Measurements from ENCODE around the gene LYPD6B. TPM values are rescaled to one million over a fixed set of nuclear protein-coding genes. Genes with fewer than 3 reads are reported as not detected.

LYPD6B gene
- total and polyA plus RNA-seq, 2 experiments from 2014 or later: 16.8 to 26.0 TPM

DNA sequence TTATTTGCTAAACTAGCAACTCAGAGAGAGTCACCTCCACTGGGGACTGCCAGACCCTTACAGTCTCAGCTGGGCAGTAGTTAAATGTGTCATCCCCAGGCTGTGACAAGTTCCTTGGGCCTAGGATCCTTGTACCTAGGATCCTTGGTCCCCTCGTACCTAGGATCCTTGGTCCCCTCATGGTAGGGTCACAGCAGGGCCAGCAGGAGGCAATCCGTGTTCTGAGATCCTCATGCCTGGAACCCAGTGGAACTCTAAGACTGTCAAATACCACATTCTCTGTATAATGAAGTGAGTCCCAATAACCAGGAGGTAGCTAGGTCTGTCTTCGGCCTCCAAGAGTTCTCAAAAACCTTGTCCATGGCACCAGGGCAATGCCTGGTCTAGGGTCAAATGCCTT, 60.8 kb downstream of the LYPD6B start:
- no peaks in the 10 kb centered on the region for H3K27me3 ChIP-seq
- 95% methylated on average over 3 of the region's 3 CpGs for WGBS (ENCODE audit: low lambda C conversion rate, missing lambda C conversion rate)
- H3K4me3 ChIP-seq: no peak overlapping the region
- no peak for DNase-seq (ENCODE audit: low spot score)
- TF ChIP-seq EZH2phosphoT487 (IDR thresholded peaks at IDR 0.05; ENCODE audit: low read depth, severe bottlenecking, unreplicated experiment) (no peak), EZH2 (IDR thresholded peaks at IDR 0.05; ENCODE audit: borderline replicate concordance) (no peak)
- TF ChIP-seq, protein P1, sequence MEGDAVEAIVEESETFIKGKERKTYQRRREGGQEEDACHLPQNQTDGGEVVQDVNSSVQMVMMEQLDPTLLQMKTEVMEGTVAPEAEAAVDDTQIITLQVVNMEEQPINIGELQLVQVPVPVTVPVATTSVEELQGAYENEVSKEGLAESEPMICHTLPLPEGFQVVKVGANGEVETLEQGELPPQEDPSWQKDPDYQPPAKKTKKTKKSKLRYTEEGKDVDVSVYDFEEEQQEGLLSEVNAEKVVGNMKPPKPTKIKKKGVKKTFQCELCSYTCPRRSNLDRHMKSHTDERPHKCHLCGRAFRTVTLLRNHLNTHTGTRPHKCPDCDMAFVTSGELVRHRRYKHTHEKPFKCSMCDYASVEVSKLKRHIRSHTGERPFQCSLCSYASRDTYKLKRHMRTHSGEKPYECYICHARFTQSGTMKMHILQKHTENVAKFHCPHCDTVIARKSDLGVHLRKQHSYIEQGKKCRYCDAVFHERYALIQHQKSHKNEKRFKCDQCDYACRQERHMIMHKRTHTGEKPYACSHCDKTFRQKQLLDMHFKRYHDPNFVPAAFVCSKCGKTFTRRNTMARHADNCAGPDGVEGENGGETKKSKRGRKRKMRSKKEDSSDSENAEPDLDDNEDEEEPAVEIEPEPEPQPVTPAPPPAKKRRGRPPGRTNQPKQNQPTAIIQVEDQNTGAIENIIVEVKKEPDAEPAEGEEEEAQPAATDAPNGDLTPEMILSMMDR (IDR thresholded peaks at IDR 0.05; ENCODE audit: poor library complexity): no peak
- H3K36me3 ChIP-seq (replicated peaks; ENCODE audit: insufficient read depth, low read depth): no peaks in the 10 kb centered on the region
- no peak overlapping the region for H2AFZ ChIP-seq
- H4K20me1 ChIP-seq (ENCODE audit: insufficient read depth, poor library complexity, severe bottlenecking): no peaks in the 10 kb centered on the region
- peaks cover 8% of the 10 kb centered on the region for H3K4me1 ChIP-seq (ENCODE audit: insufficient read depth)
- no peaks in the 10 kb centered on the region for H3K9me3 ChIP-seq (ENCODE audit: low read depth)
- H3K79me2 ChIP-seq: peaks cover 3% of the 10 kb centered on the region
- no peaks in the 10 kb centered on the region for H3K9me2 ChIP-seq (replicated peaks; ENCODE audit: insufficient read depth)
- H3K27ac ChIP-seq: no peak overlapping the region
- H3K4me2 ChIP-seq: no peak overlapping the region

DNA sequence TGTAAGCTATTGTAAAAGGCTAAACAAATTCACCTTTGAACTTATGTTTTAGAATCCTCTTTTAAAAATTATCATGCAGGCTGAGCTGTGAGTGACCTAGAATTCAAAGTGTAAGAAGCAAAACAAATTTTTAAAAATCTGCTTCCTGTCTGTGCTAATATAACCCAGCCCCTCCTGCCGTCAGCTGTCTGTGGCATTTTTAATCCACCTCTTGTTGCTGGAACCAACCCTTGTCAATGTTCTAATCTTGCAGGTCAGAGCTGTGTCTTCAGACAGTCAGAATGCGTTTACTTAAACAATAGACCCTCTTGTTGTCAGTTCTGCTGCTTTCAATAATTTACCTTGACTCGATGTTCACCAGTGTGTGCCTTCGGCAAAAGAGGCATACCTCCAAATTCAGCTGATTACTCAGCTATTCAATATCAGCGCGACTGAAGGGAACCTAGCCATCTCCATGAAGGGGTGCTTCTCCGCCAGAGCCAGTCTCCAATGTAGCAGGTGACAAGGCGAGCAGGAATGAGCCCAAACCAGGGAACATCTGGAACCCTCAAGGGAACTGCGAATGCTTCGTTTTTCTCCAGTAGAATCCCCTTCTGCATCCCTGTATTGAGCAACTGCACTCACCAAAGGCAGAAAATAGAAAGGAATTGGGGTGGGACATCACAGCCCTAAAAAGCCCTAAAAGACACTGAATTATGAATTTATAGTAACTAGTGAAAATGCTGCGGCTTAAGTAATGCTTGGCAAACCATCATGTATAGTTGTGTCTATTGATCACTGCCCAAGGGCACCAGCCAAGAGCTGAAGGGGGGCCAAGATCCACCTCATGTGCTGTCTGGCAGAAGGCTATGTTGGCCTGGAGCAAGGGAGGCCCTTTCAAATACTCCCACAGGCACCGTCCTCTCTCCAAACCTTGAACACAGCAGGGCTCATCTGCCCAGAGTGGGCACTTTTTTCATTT, 62.5 kb downstream of the LYPD6B start:
- Histone ChIP-seq H3K27me3 (no peaks in the 10 kb centered on the region), H3K9me3 (ENCODE audit: low read depth) (no peaks in the 10 kb centered on the region), H4K20me1 (ENCODE audit: insufficient read depth, poor library complexity, severe bottlenecking) (no peaks in the 10 kb centered on the region), H2AFZ (no peak overlapping the region), H3K36me3 (replicated peaks; ENCODE audit: insufficient read depth, low read depth) (no peaks in the 10 kb centered on the region), H3K27ac (no peak overlapping the region), H3K9me2 (replicated peaks; ENCODE audit: insufficient read depth) (no peaks in the 10 kb centered on the region), H3K79me2 (peaks cover 3% of the 10 kb centered on the region), H3K4me3 (no peak overlapping the region), H3K4me2 (no peak overlapping the region), H3K4me1 (ENCODE audit: insufficient read depth) (peaks cover 8% of the 10 kb centered on the region)
- WGBS (ENCODE audit: low lambda C conversion rate, missing lambda C conversion rate): 66% methylated on average over 12 of the region's 12 CpGs
- no peak for TF ChIP-seq EZH2 (IDR thresholded peaks at IDR 0.05; ENCODE audit: borderline replicate concordance)
- TF ChIP-seq, protein P1 (IDR thresholded peaks at IDR 0.05; ENCODE audit: poor library complexity): no peak
- no peak for DNase-seq (ENCODE audit: low spot score)

DNA sequence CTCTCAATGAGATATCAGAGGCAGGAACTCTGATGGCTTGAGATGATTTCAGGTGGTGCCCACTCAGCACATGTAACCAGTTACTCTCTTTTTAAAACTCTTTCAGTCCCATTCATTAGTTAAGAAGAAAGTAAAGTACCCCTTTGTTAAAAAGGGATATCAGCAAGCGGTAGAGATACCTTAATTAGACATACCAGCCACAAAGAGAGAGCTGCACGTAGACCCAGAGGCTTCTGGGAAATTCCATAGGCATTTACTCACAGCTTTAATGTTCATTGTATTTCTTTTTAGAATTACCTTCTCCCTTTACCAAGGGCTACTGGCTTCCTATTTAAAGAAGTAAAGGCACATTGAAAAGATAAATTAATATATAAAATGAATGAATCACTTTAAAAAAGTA, 63.3 kb downstream of the LYPD6B start:
- Histone ChIP-seq H3K4me2 (no peak overlapping the region), H3K4me1 (ENCODE audit: insufficient read depth) (peaks cover 8% of the 10 kb centered on the region)

More for the DNA sequence above, 63.3 kb downstream of the LYPD6B start:
- Histone ChIP-seq H2AFZ (no peak overlapping the region), H3K9me2 (replicated peaks; ENCODE audit: insufficient read depth) (no peaks in the 10 kb centered on the region), H3K36me3 (replicated peaks; ENCODE audit: insufficient read depth, low read depth) (no peaks in the 10 kb centered on the region), H3K27ac (no peak overlapping the region), H3K4me3 (no peak overlapping the region), H3K79me2 (peaks cover 3% of the 10 kb centered on the region), H3K9me3 (ENCODE audit: low read depth) (no peaks in the 10 kb centered on the region), H3K27me3 (no peaks in the 10 kb centered on the region), H4K20me1 (ENCODE audit: insufficient read depth, poor library complexity, severe bottlenecking) (no peaks in the 10 kb centered on the region)
- DNase-seq (ENCODE audit: low spot score): no peak
- TF ChIP-seq, protein P1 (IDR thresholded peaks at IDR 0.05; ENCODE audit: poor library complexity): no peak
- TF ChIP-seq EZH2 (IDR thresholded peaks at IDR 0.05; ENCODE audit: borderline replicate concordance) (no peak), EZH2phosphoT487 (IDR thresholded peaks at IDR 0.05; ENCODE audit: low read depth, severe bottlenecking, unreplicated experiment) (no peak)
- 64% methylated on average over 2 of the region's 2 CpGs for WGBS (ENCODE audit: low lambda C conversion rate, missing lambda C conversion rate)

All from hepatocyte (in vitro differentiated cells).